NCI-H226 (cell line): Measurements from ENCODE around the gene GFRA1.

Experiments
- DNase-seq: peaks from one replicate; pipeline ENCODE4 v3.0.0-alpha.2; 2015

GFRA1 gene

DNA sequence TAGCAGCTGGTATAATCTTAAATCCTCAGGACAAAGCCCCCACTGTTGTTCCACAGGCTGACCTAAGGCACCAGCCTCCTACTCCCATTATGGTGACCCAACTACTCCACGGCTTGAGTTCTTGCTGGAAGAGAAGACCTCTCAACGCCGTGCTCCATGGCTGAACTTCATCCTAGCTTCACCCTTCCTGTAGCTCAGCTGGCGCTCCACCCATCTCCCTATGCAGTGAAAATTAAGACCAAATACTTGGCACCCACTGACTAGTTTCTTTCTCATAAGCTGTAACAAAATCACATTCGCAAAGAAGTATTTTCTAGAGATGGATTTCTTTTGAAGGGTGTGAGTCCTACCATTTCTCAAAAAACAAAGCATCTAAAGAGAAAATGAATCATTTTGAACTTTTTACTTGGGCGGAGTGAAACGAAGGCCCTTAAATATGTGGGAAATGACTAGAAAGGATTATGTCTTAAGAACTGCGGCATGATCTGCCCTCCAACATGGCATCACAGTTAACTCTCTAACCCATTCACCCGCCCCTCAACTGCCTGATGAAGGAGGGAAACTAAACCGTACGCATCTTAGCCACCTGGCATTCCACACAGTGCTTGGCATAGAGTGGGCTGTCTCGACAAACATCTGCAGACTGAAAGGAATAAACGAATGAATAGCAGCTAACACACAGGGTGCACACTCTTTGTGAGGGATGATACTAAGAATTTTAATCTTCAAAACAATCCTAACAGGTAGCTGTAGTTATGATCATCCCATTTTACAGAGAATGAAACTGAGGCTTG lies 32.7 kb downstream of the GFRA1 start:
- no peak for DNase-seq

- no peak for DNase-seq
Measured at GRCh38 chr10:116239229-116239628, 33.8 kb downstream of the GFRA1 start.

GRCh38 chr10:116237970-116238369 lies 35.0 kb downstream of the GFRA1 start:
- no peak for DNase-seq

DNA sequence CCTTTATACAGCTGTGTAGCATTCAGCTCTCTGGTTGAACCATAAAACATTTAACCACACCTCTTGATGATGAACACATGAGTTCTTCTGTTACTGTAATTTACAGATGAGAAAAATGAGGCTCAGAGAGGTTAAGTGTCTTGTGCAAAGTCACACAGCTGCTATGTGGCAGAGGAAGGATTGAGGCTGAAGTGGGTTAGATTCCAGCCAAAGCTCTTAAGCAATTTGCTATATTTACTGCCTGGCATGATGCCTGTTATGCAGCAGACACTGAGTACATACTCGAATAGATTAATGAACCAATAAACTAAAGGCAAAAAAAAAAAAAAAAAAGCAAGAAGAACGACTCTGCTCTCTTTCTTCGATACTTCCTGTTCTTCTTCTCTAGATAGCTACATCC lies 35.7 kb downstream of the GFRA1 start:
- no peak for DNase-seq

GRCh38 chr10:116233230-116233629 lies 39.8 kb downstream of the GFRA1 start:
- no peak for DNase-seq

GRCh38 chr10:116232613-116233012 lies 40.4 kb downstream of the GFRA1 start:
- no peak for DNase-seq

- no peak for DNase-seq
Measured at GRCh38 chr10:116226766-116227165, 46.2 kb downstream of the GFRA1 start.

DNA sequence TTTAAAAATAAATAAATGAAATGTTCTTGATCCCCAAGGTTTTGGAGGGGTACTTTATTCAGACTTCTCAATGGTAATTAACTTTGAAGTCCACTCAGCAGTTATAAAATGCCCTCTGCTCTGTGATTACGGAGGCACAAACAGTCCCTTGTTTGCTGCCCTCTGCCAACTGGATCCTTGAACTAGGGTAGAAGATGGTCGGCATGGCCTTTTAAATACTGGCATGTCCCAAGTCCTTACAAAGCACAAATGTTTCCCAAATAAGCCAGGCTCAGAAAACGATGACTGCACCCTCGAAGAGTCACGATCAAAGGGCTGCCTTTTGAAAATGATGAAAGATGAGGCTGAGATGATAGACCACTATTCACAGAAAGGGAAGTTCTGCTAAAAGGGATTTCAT lies 47.0 kb downstream of the GFRA1 start:
- no peak for DNase-seq

DNA sequence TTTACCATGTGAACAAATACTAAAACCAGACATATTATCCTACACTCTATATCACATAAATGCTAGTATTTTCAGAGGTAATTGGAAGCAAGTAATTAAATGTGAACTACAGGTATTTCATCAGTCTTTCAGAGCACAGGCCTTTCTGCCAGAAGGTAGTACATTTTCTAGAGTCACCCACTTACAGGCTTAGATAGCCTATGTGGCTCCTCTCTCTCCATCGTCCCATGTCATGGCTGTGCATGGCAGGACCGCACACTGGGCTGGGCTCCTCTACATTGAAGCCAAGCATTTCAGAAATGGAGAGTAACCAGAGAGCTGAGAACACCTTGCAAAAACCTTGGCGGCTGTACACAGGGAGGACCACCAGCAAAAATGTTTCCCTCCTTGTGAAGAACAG lies 49.7 kb downstream of the GFRA1 start:
- DNase-seq = no peak

- DNase-seq = no peak
Measured at GRCh38 chr10:116221053-116221452, 52.0 kb downstream of the GFRA1 start.

GRCh38 chr10:116216676-116217075 lies 56.3 kb downstream of the GFRA1 start:
- no peak for DNase-seq

- no peak for DNase-seq
Measured at GRCh38 chr10:116215651-116216050, 57.4 kb downstream of the GFRA1 start.

DNA sequence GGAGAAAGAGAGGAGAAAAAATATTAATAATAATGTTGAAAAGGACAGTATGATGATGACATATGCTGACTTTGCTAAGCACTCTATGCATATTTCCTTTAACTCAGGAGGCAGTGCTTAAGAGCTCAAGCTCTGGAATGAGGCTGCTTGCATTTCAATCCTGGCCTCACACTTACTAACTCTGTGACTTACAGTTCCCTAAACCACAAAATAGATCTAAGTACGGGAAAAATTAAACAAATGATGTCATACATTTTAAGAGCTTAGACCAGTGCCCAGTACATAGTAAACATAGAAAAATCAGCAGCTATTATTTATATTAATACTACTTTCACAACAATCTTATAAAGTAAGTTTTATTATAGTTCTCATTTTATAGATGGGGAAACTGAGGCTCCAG lies 61.3 kb downstream of the GFRA1 start:
- no peak for DNase-seq

DNA sequence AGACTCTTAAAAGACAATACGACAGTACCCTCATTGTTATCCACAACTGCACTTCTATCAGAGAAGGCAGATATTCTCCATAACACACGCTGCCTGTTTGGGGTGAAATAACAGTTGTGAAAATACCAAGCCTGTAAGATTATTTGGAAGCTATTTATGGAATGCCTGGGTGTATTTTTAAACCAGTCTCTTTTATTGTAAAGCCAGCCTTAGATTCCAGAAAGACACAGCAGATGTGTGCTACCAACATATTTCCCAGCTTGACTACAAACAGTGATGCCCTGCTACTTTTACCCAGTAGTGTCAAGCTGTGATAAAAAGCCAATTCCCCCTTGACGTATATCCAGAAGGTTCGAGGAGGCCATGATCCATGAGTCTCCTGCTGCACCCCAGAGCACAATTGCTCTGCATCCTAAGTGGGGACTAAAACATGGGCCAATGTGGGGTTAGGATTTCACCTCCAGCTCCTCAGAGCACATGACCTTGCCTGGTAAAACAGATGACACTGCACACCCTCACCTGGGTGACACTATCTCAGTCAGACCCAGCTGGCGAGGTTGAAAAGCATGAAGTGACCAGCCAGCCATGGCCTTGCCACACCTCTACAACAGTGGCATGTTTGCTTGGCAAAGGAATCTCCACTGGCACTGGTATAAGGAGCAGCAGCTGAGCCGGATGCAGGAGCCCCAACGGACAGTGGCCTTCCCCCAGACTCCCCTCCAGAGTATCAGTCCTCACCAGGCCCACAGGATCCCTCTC lies 62.2 kb downstream of the GFRA1 start:
- no peak for DNase-seq

GRCh38 chr10:116209781-116210180 lies 63.2 kb downstream of the GFRA1 start:
- DNase-seq = no peak

DNA sequence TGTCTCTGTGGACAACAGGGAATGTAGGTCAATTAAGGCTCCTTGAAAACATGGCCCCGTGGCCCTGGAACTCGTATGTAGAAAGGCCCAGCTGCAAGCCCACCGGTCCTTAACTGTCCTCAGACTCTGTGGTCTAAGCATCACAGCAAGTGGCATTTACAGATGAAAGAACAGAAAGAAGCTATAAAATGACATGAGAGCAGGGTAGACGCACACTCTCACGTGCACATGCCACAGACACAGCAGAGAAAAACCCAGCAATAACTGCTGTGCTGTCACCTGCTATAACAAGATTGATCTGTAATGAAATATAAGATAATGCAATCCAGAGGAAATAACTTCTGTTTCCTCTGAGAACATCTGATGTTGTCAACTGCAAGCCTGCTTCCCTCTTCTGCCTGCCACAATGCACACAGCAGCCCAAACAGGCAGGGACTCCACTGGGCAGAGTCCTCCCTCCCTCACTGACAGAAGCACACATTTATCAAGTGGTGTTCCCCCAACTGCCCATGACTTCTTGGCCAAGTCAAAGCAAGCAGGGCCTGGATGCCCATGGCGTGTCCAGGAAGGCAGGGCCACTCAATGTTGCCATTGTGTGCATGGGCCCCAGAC lies 63.9 kb downstream of the GFRA1 start:
- DNase-seq = no peak

DNA sequence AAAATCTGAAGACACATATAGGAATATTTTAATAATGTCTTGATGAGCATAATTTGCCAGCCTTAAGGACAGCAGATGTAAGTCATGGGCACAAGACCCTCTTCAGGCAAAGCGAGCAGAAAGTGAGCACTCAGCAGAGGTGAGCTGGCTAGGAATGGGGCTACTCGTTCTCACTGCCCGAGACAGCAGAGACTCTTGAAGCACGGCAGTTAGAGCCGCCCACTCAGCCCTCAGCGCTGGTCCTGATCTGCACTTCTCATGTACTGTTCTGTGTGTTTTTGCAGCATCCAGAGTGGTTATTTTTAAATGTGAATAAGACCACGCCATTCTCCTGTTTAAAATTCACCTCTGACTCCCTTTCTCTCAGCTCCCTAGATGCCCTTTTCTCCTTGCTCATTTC lies 65.3 kb downstream of the GFRA1 start:
- no peak for DNase-seq

GRCh38 chr10:116203661-116204060 lies 69.3 kb downstream of the GFRA1 start:
- DNase-seq = no peak

DNA sequence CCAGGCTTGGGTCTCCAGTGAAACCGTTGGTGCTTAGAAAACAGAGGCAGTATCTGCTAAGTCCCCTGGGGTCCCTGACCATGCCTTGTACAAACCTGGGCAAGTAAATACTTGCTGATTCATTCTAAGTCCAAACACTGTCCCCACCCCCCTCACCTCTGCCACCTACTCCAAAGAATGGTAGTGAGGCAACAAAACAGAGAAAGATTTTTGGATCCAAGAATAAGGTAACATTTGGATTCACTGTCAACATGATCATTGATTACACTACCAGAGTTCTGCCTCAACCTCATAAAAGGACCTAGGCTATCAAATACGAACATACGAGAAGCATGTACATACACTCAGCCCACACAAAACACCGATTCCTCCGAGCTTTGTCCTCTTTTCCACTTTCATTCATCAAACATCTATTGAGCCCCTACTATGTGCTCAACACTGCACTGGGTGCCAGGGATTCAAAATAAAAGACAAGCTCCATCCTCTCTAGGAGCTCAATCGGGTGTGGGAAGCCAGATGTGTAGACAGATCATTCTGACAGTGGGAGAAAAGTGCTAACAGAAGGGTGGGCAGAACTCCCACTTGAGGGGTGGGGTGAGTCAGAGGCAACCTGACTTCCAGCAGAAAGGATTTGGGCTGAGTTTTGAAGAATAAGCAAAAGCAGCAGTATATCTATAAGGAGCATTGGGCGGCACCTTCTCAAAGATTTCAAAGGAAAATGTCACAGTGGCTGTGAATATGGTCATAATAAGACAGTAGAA lies 71.2 kb downstream of the GFRA1 start:
- DNase-seq = no peak

DNA sequence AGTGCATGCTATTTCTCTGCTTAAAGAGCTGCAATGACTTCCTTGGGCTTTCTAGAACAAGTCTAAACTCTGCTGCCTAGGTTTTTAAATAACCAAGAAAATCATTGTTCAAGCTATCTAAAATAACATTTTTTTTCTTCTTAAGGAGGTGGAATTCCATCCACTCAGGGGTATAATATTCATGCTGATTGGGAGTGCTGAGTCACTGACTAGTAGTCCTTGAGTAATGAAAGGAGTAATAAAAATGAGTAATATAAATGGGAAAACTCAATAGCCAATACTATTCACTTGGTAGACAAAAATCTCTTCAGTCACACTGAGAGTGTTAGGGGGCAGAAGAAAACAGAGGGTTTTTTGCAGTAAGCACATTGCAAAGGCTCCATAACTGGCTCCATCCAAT lies 72.0 kb downstream of the GFRA1 start:
- no peak for DNase-seq

DNA sequence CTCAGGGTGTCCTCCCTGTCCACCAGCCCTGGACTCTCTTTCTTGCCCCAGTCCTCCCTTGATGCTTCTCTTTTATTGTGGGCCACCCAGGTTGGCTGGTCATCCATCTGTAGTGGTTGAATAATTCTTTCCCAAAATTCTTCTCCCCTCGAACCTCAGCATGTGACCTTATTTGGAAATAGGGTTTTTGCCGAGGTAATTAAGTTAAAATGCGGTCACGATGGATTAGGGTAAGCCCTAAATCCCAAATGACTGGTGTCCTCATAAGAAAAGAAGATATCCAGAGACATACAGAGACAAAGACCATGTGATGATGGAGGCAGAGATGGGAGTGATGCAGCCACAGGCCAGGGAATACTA lies 74.3 kb downstream of the GFRA1 start:
- DNase-seq = no peak

GRCh38 chr10:116197946-116198675 lies 74.9 kb downstream of the GFRA1 start:
- no peak for DNase-seq

GRCh38 chr10:116195583-116195982 lies 77.4 kb downstream of the GFRA1 start:
- no peak for DNase-seq
